ENCODE data around the gene VANGL1.

GRCh38 chr1:115647919-115648650 lies 6.3 kb downstream of the VANGL1 start:
- TF ChIP-seq CTCF (IDR thresholded peaks at IDR 0.05) (no peak), POLR2AphosphoS5 (IDR thresholded peaks at IDR 0.05; ENCODE audit: low read depth, low read length) (no peak)
- TF ChIP-seq, protein P1, sequence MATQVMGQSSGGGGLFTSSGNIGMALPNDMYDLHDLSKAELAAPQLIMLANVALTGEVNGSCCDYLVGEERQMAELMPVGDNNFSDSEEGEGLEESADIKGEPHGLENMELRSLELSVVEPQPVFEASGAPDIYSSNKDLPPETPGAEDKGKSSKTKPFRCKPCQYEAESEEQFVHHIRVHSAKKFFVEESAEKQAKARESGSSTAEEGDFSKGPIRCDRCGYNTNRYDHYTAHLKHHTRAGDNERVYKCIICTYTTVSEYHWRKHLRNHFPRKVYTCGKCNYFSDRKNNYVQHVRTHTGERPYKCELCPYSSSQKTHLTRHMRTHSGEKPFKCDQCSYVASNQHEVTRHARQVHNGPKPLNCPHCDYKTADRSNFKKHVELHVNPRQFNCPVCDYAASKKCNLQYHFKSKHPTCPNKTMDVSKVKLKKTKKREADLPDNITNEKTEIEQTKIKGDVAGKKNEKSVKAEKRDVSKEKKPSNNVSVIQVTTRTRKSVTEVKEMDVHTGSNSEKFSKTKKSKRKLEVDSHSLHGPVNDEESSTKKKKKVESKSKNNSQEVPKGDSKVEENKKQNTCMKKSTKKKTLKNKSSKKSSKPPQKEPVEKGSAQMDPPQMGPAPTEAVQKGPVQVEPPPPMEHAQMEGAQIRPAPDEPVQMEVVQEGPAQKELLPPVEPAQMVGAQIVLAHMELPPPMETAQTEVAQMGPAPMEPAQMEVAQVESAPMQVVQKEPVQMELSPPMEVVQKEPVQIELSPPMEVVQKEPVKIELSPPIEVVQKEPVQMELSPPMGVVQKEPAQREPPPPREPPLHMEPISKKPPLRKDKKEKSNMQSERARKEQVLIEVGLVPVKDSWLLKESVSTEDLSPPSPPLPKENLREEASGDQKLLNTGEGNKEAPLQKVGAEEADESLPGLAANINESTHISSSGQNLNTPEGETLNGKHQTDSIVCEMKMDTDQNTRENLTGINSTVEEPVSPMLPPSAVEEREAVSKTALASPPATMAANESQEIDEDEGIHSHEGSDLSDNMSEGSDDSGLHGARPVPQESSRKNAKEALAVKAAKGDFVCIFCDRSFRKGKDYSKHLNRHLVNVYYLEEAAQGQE (IDR thresholded peaks at IDR 0.05; ENCODE audit: insufficient read depth in 1 of 2, low read depth in 2 of 2, low read length in 1 of 2), result no peak
